ENCODE data around the gene PSMG2. TPM values are rescaled to one million over a fixed set of nuclear protein-coding genes. Genes with fewer than 3 reads are reported as not detected.

Gene PSMG2
- total and polyA plus RNA-seq, 9 of the 15 experiments (the other 6 are each of a cell fraction or from before 2014, with no cell fraction given) = 59.9 to 271 (median 111) TPM

- TF ChIP-seq REST (IDR thresholded peaks at IDR 0.05; ENCODE audit: borderline replicate concordance) (no peak), REST (CRISPR knock-in tag; IDR thresholded peaks at IDR 0.05; ENCODE audit: low read depth) (0 out of 2 replicates have a peak, but pooled peaks have one; percentile 37), MYNN (IDR thresholded peaks at IDR 0.05) (no peak), MYNN (CRISPR knock-in tag; IDR thresholded peaks at IDR 0.05) (no peak), HEY1 (CRISPR knock-in tag; IDR thresholded peaks at IDR 0.05; ENCODE audit: borderline replicate concordance) (no peak), ZNF830 (CRISPR knock-in tag; IDR thresholded peaks at IDR 0.05) (no peak), MYBL2 (IDR thresholded peaks at IDR 0.05; ENCODE audit: low read depth) (peak; percentile 85), MYBL2 (CRISPR knock-in tag; IDR thresholded peaks at IDR 0.05; ENCODE audit: borderline replicate concordance) (no peak), ZFP1 (CRISPR knock-in tag; IDR thresholded peaks at IDR 0.05) (no peak), XRCC4 (IDR thresholded peaks at IDR 0.05; ENCODE audit: extremely low read depth, insufficient read depth, insufficient read length) (no peak), ZSCAN29 (IDR thresholded peaks at IDR 0.05) (peak; percentile 31; the same call in 1 of the 2 replicates), SAFB (IDR thresholded peaks at IDR 0.05; ENCODE audit: borderline replicate concordance, low read depth, low read length) (no peak), KLF6 (CRISPR knock-in tag; IDR thresholded peaks at IDR 0.05; ENCODE audit: borderline replicate concordance) (no peak), NCOA1 (IDR thresholded peaks at IDR 0.05; ENCODE audit: low read depth) (no peak), IRF2 (CRISPR knock-in tag; IDR thresholded peaks at IDR 0.05) (no peak), TARDBP (IDR thresholded peaks at IDR 0.05) (no peak), RNF2 (IDR thresholded peaks at IDR 0.05) (peak; percentile 12; the same call in 1 of the 2 replicates), NR4A1 (CRISPR knock-in tag; IDR thresholded peaks at IDR 0.05) (no peak), NR4A1 (tag; IDR thresholded peaks at IDR 0.05) (no peak), TAL1 (IDR thresholded peaks at IDR 0.05) (peak; percentile 44; the same call in 1 of the 2 replicates)
These were observed at the start of gene PSMG2, which contains the start of gene CEP76 (continued) for GRCh38 chr18:12702221-12703095.

All from K562 (cell line).